CD4-positive, alpha-beta T cell (primary cell): Measurements from ENCODE around the gene PCDHGB7. TPM values are rescaled to one million over a fixed set of nuclear protein-coding genes. Genes with fewer than 3 reads are reported as not detected.
"Not testable (repeated sequence)": the region's sequence is repeated elsewhere in the genome, so short reads cannot be mapped to it uniquely, and the experiment has no call there.

Experiments
- ATAC-seq: fragments of 200-7000 bp; cut with Tn5 transposase; one replicate; pipeline ENCODE4 v1.10.0; 2022; ENCODE audit warnings: mild to moderate bottlenecking; ENCODE audit not compliant: poor library complexity
- CTCF ChIA-PET: fragments of 350-600 bp; sonication (Branson Sonifier 250); formaldehyde crosslinking; loops from one replicate; lab custom pipeline; 2021; ENCODE audit warnings: antibody characterized with exemption, inconsistent platforms; lab: Charles Lee
- POLR2A ChIA-PET: fragments of 350-600 bp; sonication (Branson Sonifier 250); formaldehyde crosslinking; loops from one replicate; lab custom pipeline; 2021; ENCODE audit warnings: antibody characterized with exemption, inconsistent platforms; lab: Charles Lee
- DNase-seq, 14 experiments: peaks; one replicate each; pipeline ENCODE4 v3.0.0-alpha.2; 2013 to 2020; ENCODE audit warnings: mixed read lengths in 2 of 14
- H3K27ac ChIP-seq, 2 donors: one replicate each; pipeline versions ENCODE4 v1.5.1 to v1.7.0; 2013; ENCODE audit warnings: low read length in 2 of 2, low read depth in 1 of 2, mild to moderate bottlenecking in 1 of 2
- H3K27me3 ChIP-seq, 2 experiments: 1 replicate in 1 of 2; 2 replicates in 1 of 2; pipeline versions ENCODE4 v1.6.1 to v1.7.0; 2013; ENCODE audit warnings: low read length in 2 of 2, control low read depth in 1 of 2, mild to moderate bottlenecking in 1 of 2, moderate library complexity in 1 of 2; ENCODE audit not compliant: insufficient read depth in 2 of 2, control insufficient read depth in 1 of 2
- H3K36me3 ChIP-seq: one replicate; pipeline ENCODE4 v1.6.1; 2013; ENCODE audit warnings: low read length, control low read depth; ENCODE audit not compliant: insufficient read depth
- H3K4me1 ChIP-seq: one replicate; pipeline ENCODE4 v1.6.1; 2013; ENCODE audit warnings: low read length, control low read depth; ENCODE audit not compliant: insufficient read depth
- H3K4me3 ChIP-seq: one replicate; pipeline ENCODE4 v1.5.1; 2013; ENCODE audit warnings: mild to moderate bottlenecking, low read length, moderate library complexity
- H3K9me3 ChIP-seq, 2 experiments: 1 replicate in 1 of 2; 2 replicates in 1 of 2; pipeline versions ENCODE4 v1.6.1 to v1.7.0; 2013; ENCODE audit warnings: low read length in 2 of 2, mild to moderate bottlenecking in 2 of 2, control low read depth in 1 of 2, moderate library complexity in 1 of 2; ENCODE audit not compliant: control insufficient read depth in 1 of 2, insufficient read depth in 1 of 2
- H3K27ac Mint-ChIP-seq: one replicate; pipeline ENCODE4 v1.8.0; 2020; ENCODE audit warnings: mixed read lengths
- H3K27me3 Mint-ChIP-seq: one replicate; pipeline ENCODE4 v1.8.0; 2021; ENCODE audit warnings: mixed read lengths
- H3K36me3 Mint-ChIP-seq: one replicate; pipeline ENCODE4 v1.8.0; 2021; ENCODE audit warnings: low read depth, mixed read lengths
- H3K4me1 Mint-ChIP-seq: one replicate; pipeline ENCODE4 v1.8.0; 2021; ENCODE audit warnings: low read depth, mixed read lengths
- H3K4me3 Mint-ChIP-seq: one replicate; pipeline ENCODE4 v1.8.0; 2020; ENCODE audit warnings: mild to moderate bottlenecking, mixed read lengths
- H3K9me3 Mint-ChIP-seq: one replicate; pipeline ENCODE4 v1.8.0; 2020; ENCODE audit warnings: mixed read lengths
- CTCF ChIP-seq: fragments of 200-600 bp; IDR thresholded peaks from one replicate; pipeline ENCODE4 v1.8.0; 2022; ENCODE audit warnings: antibody characterized with exemption, mild to moderate bottlenecking
- intact Hi-C, 2 experiments: fragments of 100-400 bp; cut with DNase I in 1 of 2; cut with micrococcal nuclease in 1 of 2; formaldehyde crosslinking; loops; one replicate each; pipeline versions ENCODE4 v1.15.1 to v1.9.0; 2023 to 2025; cut with DNase I, micrococcal nuclease
- total RNA-seq, 174 experiments: library from RNA in 2 of 174; stranded (reverse) in 2 of 174; gene quantifications; one replicate each; pipeline ENCODE4 v1.2.3 and lab custom pipeline; 2021 to 2026

Gene PCDHGB7
- total RNA-seq, 2 experiments from 2014 or later: not detected

GRCh38 chr5:141382469-141383294 lies 34.8 kb upstream of the PCDHGB7 start, which contains the start of gene PCDHGA7:
TSS of gene PCDHGA7 (plus strand) at chr5:141382742. CDS start at chr5:141382900, 158 bp downstream.
- Mint-ChIP-seq H3K9me3 (peaks cover 24% of the 10 kb centered on the region), H3K27ac (no peak within 1 kb of the TSS), H3K4me3 (peak within 1 kb of the TSS; percentile 36), H3K4me1 (no peaks in the 10 kb centered on the region), H3K27me3 (peaks cover 93% of the 10 kb centered on the region), H3K36me3 (peaks cover 36% of the 10 kb centered on the region)
- Histone ChIP-seq H3K4me1 (peaks cover 3% of the 10 kb centered on the region), H3K36me3 (no peaks in the 10 kb centered on the region), H3K4me3 (peak within 1 kb of the TSS; percentile 3), H3K27me3 (peaks cover 52 to 68% of the 10 kb centered on the region in 2 experiments), H3K9me3 (peaks cover 32 to 54% of the 10 kb centered on the region in 2 experiments), H3K27ac (no peak within 1 kb of the TSS)
- no peak for TF ChIP-seq CTCF
- intact Hi-C loops: loop anchor here in 1 of 2 experiments (5.0 kb wide), 1 partner anchor 35 kb away; the partner anchor contains the start of gene PCDHGB7
- ChIA-PET CTCF (no interaction called here), POLR2A (no interaction called here)
- DNase-seq (no peak), ATAC-seq (no peak)

- CTCF ChIA-PET: no interaction called here
- Mint-ChIP-seq H3K4me1 (no peaks in the 10 kb centered on the region), H3K4me3 (no peak overlapping the region), H3K27me3 (peaks cover 90% of the 10 kb centered on the region), H3K9me3 (peaks cover 25% of the 10 kb centered on the region), H3K36me3 (peaks cover 36% of the 10 kb centered on the region), H3K27ac (no peak overlapping the region)
- no peak overlapping the region for H3K27ac ChIP-seq
- POLR2A ChIA-PET: no interaction called here
- DNase-seq (no peak), ATAC-seq (no peak)
- peaks cover 56 to 71% of the 10 kb centered on the region in 2 experiments for H3K27me3 ChIP-seq
- H3K36me3 ChIP-seq: no peaks in the 10 kb centered on the region
- no peak overlapping the region for H3K4me3 ChIP-seq
- no peak for TF ChIP-seq CTCF
- H3K4me1 ChIP-seq: peaks cover 3% of the 10 kb centered on the region
- peaks cover 37 to 55% of the 10 kb centered on the region in 2 experiments for H3K9me3 ChIP-seq
- intact Hi-C loops: loop anchor here in 1 of 2 experiments (5.0 kb wide), 1 partner anchor 34 kb away; the partner anchor contains the start of gene PCDHGB7
Observed at GRCh38 chr5:141383345-141383744, 34.1 kb upstream of the PCDHGB7 start.

GRCh38 chr5:141384471-141385267 lies 32.8 kb upstream of the PCDHGB7 start:
- Mint-ChIP-seq H3K27ac (no peak overlapping the region), H3K4me1 (no peaks in the 10 kb centered on the region), H3K4me3 (no peak overlapping the region), H3K27me3 (peaks cover 86% of the 10 kb centered on the region), H3K36me3 (peaks cover 28% of the 10 kb centered on the region), H3K9me3 (peaks cover 28% of the 10 kb centered on the region)
- Histone ChIP-seq H3K9me3 (peaks cover 48 to 64% of the 10 kb centered on the region in 2 experiments), H3K27ac (no peak overlapping the region), H3K4me3 (no peak overlapping the region), H3K4me1 (peaks cover 3% of the 10 kb centered on the region), H3K27me3 (peaks cover 66 to 83% of the 10 kb centered on the region in 2 experiments), H3K36me3 (no peaks in the 10 kb centered on the region)
- no peak for TF ChIP-seq CTCF
- ATAC-seq (no peak), DNase-seq (no peak)
- intact Hi-C loops: loop anchor here in 1 of 2 experiments (5.0 kb wide), 1 partner anchor 33 kb away; the partner anchor contains the start of gene PCDHGB7
- ChIA-PET CTCF (interaction anchor here (1.2 kb wide), 1 partner anchor 140 kb away, joined by 3 read pairs; no protein-coding TSS in a partner anchor), POLR2A (no interaction called here)

GRCh38 chr5:141387557-141388311 lies 29.7 kb upstream of the PCDHGB7 start, which contains the start of gene PCDHGB4:
TSS of gene PCDHGB4 (plus strand) at chr5:141387698. CDS start at chr5:141387885, 187 bp downstream.
- ATAC-seq: peak; percentile 44

More at GRCh38 chr5:141387557-141388311, 29.7 kb upstream of the PCDHGB7 start, which contains the start of gene PCDHGB4:
- H3K4me1 ChIP-seq, H3K27ac ChIP-seq, POLR2A ChIA-PET, H3K27ac Mint-ChIP-seq, intact Hi-C loops, H3K4me1 Mint-ChIP-seq, H3K4me3 ChIP-seq, H3K4me3 Mint-ChIP-seq, H3K36me3 ChIP-seq: not testable (repeated sequence)
- peaks cover 31% of the 10 kb centered on the region for H3K36me3 Mint-ChIP-seq
- H3K9me3 ChIP-seq: peaks cover 48 to 72% of the 10 kb centered on the region in 2 experiments
- peaks cover 91% of the 10 kb centered on the region for H3K27me3 Mint-ChIP-seq
- DNase-seq: peak in 4 of 14 experiments; percentile 13 to 35 (median 32)
- CTCF ChIA-PET: interaction anchor here (1.5 to 2.2 kb wide), 3 partner anchors 68 to 231 kb away, joined by 3 to 7 read pairs (median 3); partner anchors contain the start of gene DIAPH1
- peaks cover 56 to 88% of the 10 kb centered on the region in 2 experiments for H3K27me3 ChIP-seq
- peaks cover 29% of the 10 kb centered on the region for H3K9me3 Mint-ChIP-seq
